Muscle layer of duodenum (tissue), 2 donors: ENCODE measurements around the gene RHD.
A peak's percentile ranks its signal among the peaks of the same experiment; 100 is the strongest.
"Not testable (repeated sequence)": the region's sequence is repeated elsewhere in the genome, so short reads cannot be mapped to it uniquely, and the experiment has no call there.

Experiments used
- H3K27ac ChIP-seq: one replicate; pipeline ENCODE4 v1.7.0; 2013; ENCODE audit warnings: mild to moderate bottlenecking, low read length
- H3K27me3 ChIP-seq: one replicate; pipeline ENCODE4 v1.7.0; 2013; ENCODE audit warnings: low read depth, mild to moderate bottlenecking, control low read depth, low read length
- H3K36me3 ChIP-seq, 2 donors: one replicate each; pipeline ENCODE4 v1.7.0; 2013; ENCODE audit warnings: low read length in 2 of 2, control low read depth in 1 of 2, mild to moderate bottlenecking in 1 of 2; ENCODE audit not compliant: insufficient read depth in 2 of 2, control insufficient read depth in 1 of 2
- H3K4me1 ChIP-seq, 2 donors: one replicate each; pipeline ENCODE4 v1.7.0; 2013; ENCODE audit warnings: low read length in 2 of 2, mild to moderate bottlenecking in 2 of 2, control low read depth in 1 of 2, moderate library complexity in 1 of 2; ENCODE audit not compliant: insufficient read depth in 2 of 2, control insufficient read depth in 1 of 2
- H3K4me3 ChIP-seq, 2 donors: one replicate each; pipeline ENCODE4 v1.7.0; 2013; ENCODE audit warnings: low read length in 2 of 2, low read depth in 1 of 2, mild to moderate bottlenecking in 1 of 2
- H3K9me3 ChIP-seq, 2 donors: one replicate each; pipeline ENCODE4 v1.7.0; 2013; ENCODE audit warnings: low read length in 2 of 2, control low read depth in 1 of 2, mild to moderate bottlenecking in 1 of 2; ENCODE audit not compliant: control insufficient read depth in 1 of 2
- donor health status: healthy.

The RHD gene

GRCh38 chr1:25260336-25260735 lies 12.0 kb upstream of the RHD start:
- H3K9me3 ChIP-seq, H3K27ac ChIP-seq, H3K36me3 ChIP-seq, H3K4me3 ChIP-seq, H3K27me3 ChIP-seq, H3K4me1 ChIP-seq: not testable (repeated sequence)

- not testable (repeated sequence) for H3K9me3 ChIP-seq, H3K36me3 ChIP-seq, H3K4me1 ChIP-seq, H3K27ac ChIP-seq, H3K27me3 ChIP-seq
- peak overlapping the region; percentile 59 to 70 for H3K4me3 ChIP-seq
These were observed 5.6 kb upstream of the RHD start for GRCh38 chr1:25266554-25267287.

GRCh38 chr1:25267288-25268142 lies 4.8 kb upstream of the RHD start:
- H3K4me3 ChIP-seq: peak overlapping the region; percentile 59 to 60
- H3K9me3 ChIP-seq, H3K27ac ChIP-seq, H3K36me3 ChIP-seq, H3K4me1 ChIP-seq, H3K27me3 ChIP-seq: not testable (repeated sequence)

- not testable (repeated sequence) for H3K36me3 ChIP-seq, H3K4me1 ChIP-seq, H3K9me3 ChIP-seq, H3K27me3 ChIP-seq, H3K27ac ChIP-seq
- H3K4me3 ChIP-seq: peak overlapping the region; percentile 59 to 60
These were observed 4.1 kb upstream of the RHD start for GRCh38 chr1:25268143-25268760.

- H3K4me3 ChIP-seq, H3K27me3 ChIP-seq, H3K36me3 ChIP-seq, H3K4me1 ChIP-seq, H3K27ac ChIP-seq, H3K9me3 ChIP-seq: not testable (repeated sequence)
These were observed 3.3 kb downstream of the RHD start for GRCh38 chr1:25275648-25276047.

GRCh38 chr1:25277295-25277694 lies 5.0 kb downstream of the RHD start:
- H3K36me3 ChIP-seq, H3K9me3 ChIP-seq, H3K27me3 ChIP-seq, H3K27ac ChIP-seq, H3K4me1 ChIP-seq, H3K4me3 ChIP-seq: not testable (repeated sequence)

- not testable (repeated sequence) for H3K4me1 ChIP-seq, H3K27ac ChIP-seq, H3K4me3 ChIP-seq, H3K9me3 ChIP-seq, H3K36me3 ChIP-seq, H3K27me3 ChIP-seq
These were observed 6.0 kb downstream of the RHD start for GRCh38 chr1:25278358-25278757.

- H3K4me3 ChIP-seq, H3K36me3 ChIP-seq, H3K4me1 ChIP-seq, H3K27me3 ChIP-seq, H3K27ac ChIP-seq, H3K9me3 ChIP-seq: not testable (repeated sequence)
These were observed 6.5 kb downstream of the RHD start for GRCh38 chr1:25278790-25279189.

- not testable (repeated sequence) for H3K36me3 ChIP-seq, H3K4me1 ChIP-seq, H3K27ac ChIP-seq, H3K9me3 ChIP-seq, H3K4me3 ChIP-seq, H3K27me3 ChIP-seq
These were observed 7.4 kb downstream of the RHD start for GRCh38 chr1:25279693-25280111.

GRCh38 chr1:25285862-25286261 lies 13.6 kb downstream of the RHD start:
- H3K9me3 ChIP-seq, H3K27ac ChIP-seq, H3K4me3 ChIP-seq, H3K36me3 ChIP-seq, H3K4me1 ChIP-seq, H3K27me3 ChIP-seq: not testable (repeated sequence)

GRCh38 chr1:25287164-25287563 lies 14.9 kb downstream of the RHD start:
- not testable (repeated sequence) for H3K27ac ChIP-seq, H3K9me3 ChIP-seq

More at GRCh38 chr1:25287164-25287563, 14.9 kb downstream of the RHD start:
- not testable (repeated sequence) for H3K4me3 ChIP-seq, H3K36me3 ChIP-seq, H3K27me3 ChIP-seq, H3K4me1 ChIP-seq
